Thyroid gland (tissue), 4 donors: ENCODE results near the gene RHEBL1.

ENCODE experiments used
- POLR2A ChIP-seq, 2 donors: fragments of 450-650 bp; IDR thresholded peaks; one replicate each; pipeline ENCODE4 v1.6.1; 2017; ENCODE audit warnings: antibody characterized with exemption in 2 of 2, mild to moderate bottlenecking in 2 of 2, moderate library complexity in 1 of 2
- TF ChIP-seq, protein P1 (sequence below), 6 experiments: fragments of 200-600 bp in 3 of 6; fragments of 450-650 bp in 3 of 6; sonication (generic) in 3 of 6; IDR thresholded peaks; one replicate each; pipeline ENCODE4 v1.5.1; 2016 to 2019; ENCODE audit warnings: antibody characterized with exemption in 6 of 6, mild to moderate bottlenecking in 2 of 6, inconsistent platforms in 1 of 6, moderate library complexity in 1 of 6

DNA sequence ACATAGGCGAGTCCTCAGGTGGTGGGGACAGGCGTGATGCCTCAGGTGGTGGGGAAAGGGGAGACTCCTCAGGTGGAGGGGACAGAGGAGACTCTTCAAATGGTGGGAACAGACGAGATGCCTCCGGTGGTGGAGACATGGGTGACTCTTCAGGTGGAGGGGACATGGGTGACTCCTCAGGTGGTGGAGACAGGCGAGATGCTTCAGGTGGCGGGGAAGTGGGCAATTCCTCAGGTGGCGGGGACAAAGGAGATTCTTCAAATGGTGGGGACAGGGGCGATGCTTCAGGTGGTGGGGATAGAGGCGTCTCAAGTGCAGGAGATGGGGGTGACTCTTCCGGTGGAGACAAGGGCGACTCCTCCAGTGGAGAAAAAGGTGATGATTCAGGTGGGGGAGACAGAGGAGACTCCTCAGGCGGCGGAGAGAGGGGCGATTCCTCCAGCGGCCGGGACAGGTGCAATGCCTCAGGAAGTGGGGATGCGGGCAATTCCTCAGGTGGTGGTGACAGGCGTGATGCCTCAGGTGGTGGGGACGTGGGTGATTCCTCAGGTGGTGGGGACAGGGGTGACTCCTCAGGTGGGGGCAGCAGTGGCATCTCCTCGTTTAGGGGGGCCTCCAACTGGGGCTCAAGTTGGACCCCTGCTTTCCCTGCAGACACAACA, 17.9 kb downstream of the RHEBL1 start:
- TF ChIP-seq, protein P1, sequence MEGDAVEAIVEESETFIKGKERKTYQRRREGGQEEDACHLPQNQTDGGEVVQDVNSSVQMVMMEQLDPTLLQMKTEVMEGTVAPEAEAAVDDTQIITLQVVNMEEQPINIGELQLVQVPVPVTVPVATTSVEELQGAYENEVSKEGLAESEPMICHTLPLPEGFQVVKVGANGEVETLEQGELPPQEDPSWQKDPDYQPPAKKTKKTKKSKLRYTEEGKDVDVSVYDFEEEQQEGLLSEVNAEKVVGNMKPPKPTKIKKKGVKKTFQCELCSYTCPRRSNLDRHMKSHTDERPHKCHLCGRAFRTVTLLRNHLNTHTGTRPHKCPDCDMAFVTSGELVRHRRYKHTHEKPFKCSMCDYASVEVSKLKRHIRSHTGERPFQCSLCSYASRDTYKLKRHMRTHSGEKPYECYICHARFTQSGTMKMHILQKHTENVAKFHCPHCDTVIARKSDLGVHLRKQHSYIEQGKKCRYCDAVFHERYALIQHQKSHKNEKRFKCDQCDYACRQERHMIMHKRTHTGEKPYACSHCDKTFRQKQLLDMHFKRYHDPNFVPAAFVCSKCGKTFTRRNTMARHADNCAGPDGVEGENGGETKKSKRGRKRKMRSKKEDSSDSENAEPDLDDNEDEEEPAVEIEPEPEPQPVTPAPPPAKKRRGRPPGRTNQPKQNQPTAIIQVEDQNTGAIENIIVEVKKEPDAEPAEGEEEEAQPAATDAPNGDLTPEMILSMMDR (IDR thresholded peaks at IDR 0.05), result no peak
- no peak for TF ChIP-seq POLR2A (IDR thresholded peaks at IDR 0.05)
